Endothelial cell of umbilical vein (primary cell): Measurements from ENCODE around the gene CELF2.

ENCODE experiments used
- EZH2 ChIP-seq: IDR thresholded peaks from 2 replicates; pipeline ENCODE4 v1.6.1; 2012; ENCODE audit warnings: borderline replicate concordance, low read depth, mild to moderate bottlenecking, moderate library complexity, low read length, inconsistent platforms; ENCODE audit not compliant: severe bottlenecking
- MYC ChIP-seq: IDR thresholded peaks from one replicate; pipeline ENCODE4 v1.6.1; 2011; ENCODE audit warnings: mild to moderate bottlenecking, low read depth, low read length
- POLR2A ChIP-seq: IDR thresholded peaks from 2 replicates; pipeline ENCODE4 v1.6.1; 2012; ENCODE audit warnings: low read depth, mild to moderate bottlenecking, control low read depth, low read length
- TF ChIP-seq, protein P1 (sequence below), 2 donors: IDR thresholded peaks; 1 replicate in 1 of 2; 2 replicates in 1 of 2; pipeline ENCODE4 v1.5.1; 2011; ENCODE audit warnings: low read length in 2 of 2, mild to moderate bottlenecking in 2 of 2, moderate library complexity in 2 of 2, control low read depth in 1 of 2, inconsistent platforms in 1 of 2, low read depth in 1 of 2; ENCODE audit not compliant: insufficient read depth in 1 of 2; ENCODE audit errors: extremely low read depth in 1 of 2

DNA sequence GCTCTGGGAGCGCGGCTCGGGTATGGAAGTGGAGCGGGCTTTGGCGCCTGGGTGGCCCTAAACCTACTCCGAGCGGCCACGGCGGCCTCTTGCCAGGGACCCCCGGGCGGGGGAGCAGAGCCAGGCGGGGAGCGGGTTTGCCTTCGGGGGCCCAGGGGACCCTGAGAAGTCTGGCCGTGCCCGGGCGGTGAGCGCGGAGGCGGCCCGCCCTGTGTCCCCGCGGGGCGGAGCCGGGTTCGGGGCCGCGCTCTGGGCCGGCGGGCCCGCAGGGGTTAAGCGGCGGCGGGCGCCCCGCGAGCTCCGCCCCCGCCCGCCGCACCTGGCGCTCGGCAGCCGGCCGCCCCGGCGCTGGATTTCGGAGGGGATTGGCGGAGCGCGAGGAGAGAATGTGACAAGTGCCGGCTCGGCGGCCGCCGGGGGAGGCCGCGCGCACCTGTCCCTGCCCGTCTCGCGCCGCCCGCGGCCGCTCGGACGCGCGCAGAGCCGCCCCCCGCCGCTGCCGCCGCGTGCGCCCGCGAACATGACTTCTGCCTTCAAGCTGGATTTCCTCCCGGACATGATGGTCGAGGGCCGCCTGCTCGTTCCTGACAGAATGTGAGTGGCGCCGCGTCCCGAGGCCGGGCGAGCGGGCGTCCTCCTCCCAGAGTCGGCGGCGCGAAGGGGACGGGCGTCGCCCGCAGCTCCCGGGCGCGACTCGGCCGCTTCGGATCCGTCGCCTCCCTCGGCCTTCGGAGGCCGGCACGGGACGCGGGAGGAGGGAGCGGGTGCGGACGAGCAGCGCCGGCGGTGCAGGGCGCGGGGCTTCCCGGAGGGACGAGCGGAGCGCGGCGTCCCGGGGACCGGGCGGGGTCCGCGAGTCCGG, at the start of gene CELF2:
- TF ChIP-seq, protein P1, sequence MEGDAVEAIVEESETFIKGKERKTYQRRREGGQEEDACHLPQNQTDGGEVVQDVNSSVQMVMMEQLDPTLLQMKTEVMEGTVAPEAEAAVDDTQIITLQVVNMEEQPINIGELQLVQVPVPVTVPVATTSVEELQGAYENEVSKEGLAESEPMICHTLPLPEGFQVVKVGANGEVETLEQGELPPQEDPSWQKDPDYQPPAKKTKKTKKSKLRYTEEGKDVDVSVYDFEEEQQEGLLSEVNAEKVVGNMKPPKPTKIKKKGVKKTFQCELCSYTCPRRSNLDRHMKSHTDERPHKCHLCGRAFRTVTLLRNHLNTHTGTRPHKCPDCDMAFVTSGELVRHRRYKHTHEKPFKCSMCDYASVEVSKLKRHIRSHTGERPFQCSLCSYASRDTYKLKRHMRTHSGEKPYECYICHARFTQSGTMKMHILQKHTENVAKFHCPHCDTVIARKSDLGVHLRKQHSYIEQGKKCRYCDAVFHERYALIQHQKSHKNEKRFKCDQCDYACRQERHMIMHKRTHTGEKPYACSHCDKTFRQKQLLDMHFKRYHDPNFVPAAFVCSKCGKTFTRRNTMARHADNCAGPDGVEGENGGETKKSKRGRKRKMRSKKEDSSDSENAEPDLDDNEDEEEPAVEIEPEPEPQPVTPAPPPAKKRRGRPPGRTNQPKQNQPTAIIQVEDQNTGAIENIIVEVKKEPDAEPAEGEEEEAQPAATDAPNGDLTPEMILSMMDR (IDR thresholded peaks at IDR 0.05; ENCODE audit: extremely low read depth in 1 of 2, insufficient read depth in 1 of 2, low read depth in 1 of 2, low read length in 2 of 2): no peak
- TF ChIP-seq MYC (no peak), POLR2A (peak; percentile 26), EZH2 (no peak)
